ENCODE data around the gene CCM2. TPM values are rescaled to one million over a fixed set of nuclear protein-coding genes. Genes with fewer than 3 reads are reported as not detected.

Gene CCM2
- total RNA-seq, 2 experiments from 2014 or later = 70.1 to 80.1 TPM

DNA sequence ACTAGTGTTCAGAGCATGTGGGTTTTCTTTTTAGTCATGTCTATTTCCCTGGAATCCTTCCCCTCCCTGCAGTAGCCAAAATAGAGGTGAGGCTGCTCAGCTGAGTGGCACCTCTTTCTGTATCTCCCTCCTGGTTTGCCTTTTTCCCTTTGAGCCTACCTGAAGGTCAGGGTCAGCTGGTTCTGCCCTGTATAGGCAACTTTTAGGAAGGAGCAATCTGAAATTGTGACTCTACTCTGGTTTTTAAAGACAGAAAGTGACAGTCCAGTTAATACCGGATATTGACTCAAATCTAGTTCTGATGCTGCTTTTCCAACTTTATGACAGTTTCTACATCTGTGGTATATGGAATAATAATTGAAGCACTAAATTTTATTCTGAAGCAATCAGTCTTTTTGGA lies 26.0 kb downstream of the CCM2 start:
- intact Hi-C loops (cut with DNase I, micrococcal nuclease) = loop anchor here (2.0 kb wide), 2 partner anchors 25 to 45 kb away; partner anchors contain the start of gene CCM2 (in 2 of the 2)
- peaks cover 81% of the 10 kb centered on the region for H3K4me1 Mint-ChIP-seq
- DNase-seq = no peak
- peaks cover 62% of the 10 kb centered on the region for H3K36me3 Mint-ChIP-seq (ENCODE audit: low read depth)
- H3K4me3 Mint-ChIP-seq = no peak overlapping the region
- peak; percentile 19 for ATAC-seq
- CTCF ChIA-PET = interaction anchor here (0.7 to 1.5 kb wide), 5 partner anchors 8 to 110 kb away, joined by 3 to 5 read pairs (median 3); no protein-coding TSS in a partner anchor
- POLR2A ChIA-PET = interaction anchor here (0.7 kb wide), 1 partner anchor 46 kb away, joined by 3 read pairs; no protein-coding TSS in a partner anchor
- H3K9me3 Mint-ChIP-seq (ENCODE audit: low read depth) = peaks cover 3% of the 10 kb centered on the region
- H3K27me3 Mint-ChIP-seq = no peaks in the 10 kb centered on the region
- H3K27ac Mint-ChIP-seq = peak overlapping the region; percentile 48

DNA sequence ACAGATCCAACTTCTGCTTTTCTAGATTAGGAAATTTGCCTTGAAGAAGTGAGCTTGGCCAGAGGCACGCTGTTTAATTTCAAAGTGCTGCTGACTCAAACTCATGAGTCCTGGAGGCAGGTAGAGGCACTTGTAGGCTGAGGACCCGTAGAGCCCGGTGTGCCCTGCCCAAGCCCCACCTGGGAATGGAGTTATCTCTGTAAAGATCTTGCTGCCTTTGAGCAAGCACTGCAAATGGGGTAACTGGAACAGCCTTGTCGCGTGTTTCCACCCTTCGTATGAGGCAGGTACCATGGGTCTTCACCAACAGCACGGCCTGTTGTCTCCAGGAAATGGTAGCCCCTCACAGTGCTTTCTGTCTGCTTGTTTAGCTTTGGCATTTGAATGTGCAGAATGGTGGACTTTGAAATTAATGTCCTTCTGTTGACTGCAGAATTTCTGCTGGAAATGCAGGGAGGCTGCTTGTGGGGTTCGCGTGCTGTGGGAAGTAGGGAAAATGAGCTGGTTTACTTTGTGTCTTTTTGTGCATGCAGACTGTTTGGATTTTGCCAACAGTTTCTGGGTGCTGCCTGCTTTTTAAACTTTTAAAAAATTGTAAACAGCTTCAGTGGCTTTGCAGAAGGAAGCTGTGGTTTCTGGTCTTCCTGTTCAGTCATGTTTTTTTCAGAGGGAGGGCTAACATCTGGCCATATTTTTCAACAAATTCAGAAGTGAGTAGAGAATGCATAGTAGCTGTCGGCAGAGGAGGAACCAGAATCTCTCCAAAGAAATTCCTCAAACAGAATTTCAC lies 27.2 kb downstream of the CCM2 start:
- H3K27me3 Mint-ChIP-seq = no peaks in the 10 kb centered on the region

DNA sequence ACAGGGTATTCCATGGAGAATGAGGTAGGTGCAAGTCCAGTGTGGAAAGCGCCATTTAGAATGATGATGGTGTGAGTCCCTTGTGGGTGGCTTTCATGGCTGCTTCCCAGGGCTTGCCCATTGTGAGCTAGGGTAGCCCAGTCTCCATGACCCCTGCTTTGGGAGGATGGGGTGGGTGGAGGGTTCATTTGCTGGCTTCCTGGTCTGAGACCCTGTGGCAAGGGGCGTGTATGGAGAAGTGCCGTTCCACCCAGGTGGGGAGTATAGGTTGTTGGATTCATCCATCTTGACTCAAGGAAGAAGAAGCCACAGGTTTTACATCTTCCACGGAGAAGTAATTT lies 27.7 kb downstream of the CCM2 start:
- peaks cover 3% of the 10 kb centered on the region for H3K9me3 Mint-ChIP-seq (ENCODE audit: low read depth)
- no peak for ATAC-seq
- POLR2A ChIA-PET = interaction anchor here (1.1 to 2.9 kb wide), 3 partner anchors 26 to 47 kb away, joined by 3 to 16 read pairs (median 9); no protein-coding TSS in a partner anchor
- peaks cover 83% of the 10 kb centered on the region for H3K4me1 Mint-ChIP-seq
- H3K4me3 Mint-ChIP-seq = peak overlapping the region; percentile 74
- no peak for DNase-seq
- intact Hi-C loops (cut with DNase I, micrococcal nuclease) = loop anchor here (2.0 kb wide), 2 partner anchors 27 to 47 kb away; partner anchors contain the start of gene CCM2 (in 2 of the 2)
- peak overlapping the region; percentile 91 for H3K27ac Mint-ChIP-seq
- CTCF ChIA-PET = interaction anchor here (0.7 to 1.4 kb wide), 9 partner anchors 8 to 108 kb away, joined by 3 to 8 read pairs (median 3); partner anchors contain the start of gene CCM2
- H3K27me3 Mint-ChIP-seq = no peaks in the 10 kb centered on the region
- H3K36me3 Mint-ChIP-seq (ENCODE audit: low read depth) = peaks cover 68% of the 10 kb centered on the region

More for the DNA sequence above, 27.2 kb downstream of the CCM2 start:
- DNase-seq (peak; percentile 37), ATAC-seq (peak; percentile 26)
- ChIA-PET CTCF (interaction anchor here (0.7 to 1.5 kb wide), 13 partner anchors 9 to 109 kb away, joined by 3 to 8 read pairs (median 3); partner anchors contain the start of gene CCM2), POLR2A (interaction anchor here (0.6 to 2.9 kb wide), 4 partner anchors 26 to 111 kb away, joined by 3 to 16 read pairs (median 8); no protein-coding TSS in a partner anchor)
- H3K9me3 Mint-ChIP-seq (ENCODE audit: low read depth) = peaks cover 3% of the 10 kb centered on the region
- H3K4me1 Mint-ChIP-seq = peaks cover 78% of the 10 kb centered on the region
- intact Hi-C loops (cut with DNase I, micrococcal nuclease) = loop anchor here (2.0 kb wide), 2 partner anchors 26 to 46 kb away; partner anchors contain the start of gene CCM2 (in 2 of the 2)
- peak overlapping the region; percentile 91 for H3K27ac Mint-ChIP-seq
- peak overlapping the region; percentile 74 for H3K4me3 Mint-ChIP-seq
- peaks cover 65% of the 10 kb centered on the region for H3K36me3 Mint-ChIP-seq (ENCODE audit: low read depth)

DNA sequence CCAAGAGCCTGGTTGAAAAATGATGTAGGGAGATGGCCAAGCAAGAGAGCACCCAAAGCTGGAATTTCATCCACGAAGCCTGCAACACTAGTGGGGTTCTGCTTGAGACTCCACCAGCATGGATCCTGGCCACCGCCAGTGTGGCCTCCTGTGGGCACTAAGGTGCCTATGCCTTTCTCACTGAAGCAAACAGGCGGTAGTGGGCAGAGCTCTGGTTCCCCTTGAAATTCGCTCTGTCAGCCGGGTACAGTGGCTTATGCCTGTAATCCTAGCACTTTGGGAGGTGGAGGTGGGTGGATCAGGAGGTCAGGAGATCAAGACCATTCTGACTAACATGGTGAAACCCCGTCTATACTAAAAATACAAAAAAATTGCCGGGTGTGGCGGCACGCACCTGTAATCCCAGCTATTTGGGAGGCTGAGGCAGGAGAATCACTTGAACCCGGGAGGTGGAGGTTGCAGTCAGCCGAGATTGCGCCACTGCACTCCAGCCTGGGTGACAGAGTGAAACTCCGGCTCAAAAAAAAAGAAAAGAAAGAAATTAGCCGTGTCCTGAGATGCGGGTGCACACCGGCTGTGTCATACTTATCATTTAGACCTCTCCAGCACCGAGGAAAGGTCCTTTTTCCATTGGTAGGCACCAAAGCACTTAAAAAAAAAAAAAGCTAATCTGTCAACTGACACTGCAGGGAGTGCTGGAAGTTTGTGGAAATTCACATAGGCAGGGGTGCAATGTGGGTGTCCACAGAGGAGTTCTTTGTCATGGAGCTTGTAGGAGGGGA lies 28.3 kb downstream of the CCM2 start:
- Mint-ChIP-seq H3K36me3 (ENCODE audit: low read depth) (peaks cover 69% of the 10 kb centered on the region), H3K27ac (peak overlapping the region; percentile 91), H3K4me1 (peaks cover 85% of the 10 kb centered on the region), H3K4me3 (peak overlapping the region; percentile 74), H3K27me3 (no peaks in the 10 kb centered on the region), H3K9me3 (ENCODE audit: low read depth) (peaks cover 3% of the 10 kb centered on the region)
- DNase-seq (peak; percentile 45), ATAC-seq (peak; percentile 42)
- intact Hi-C loops (cut with DNase I, micrococcal nuclease) = no loop called here
- POLR2A ChIA-PET = interaction anchor here (0.6 to 2.9 kb wide), 3 partner anchors 27 to 515 kb away, joined by 3 to 16 read pairs (median 9); no protein-coding TSS in a partner anchor
- CTCF ChIA-PET = interaction anchor here (0.7 to 1.4 kb wide), 9 partner anchors 8 to 108 kb away, joined by 3 to 8 read pairs (median 4); partner anchors contain the start of gene CCM2

DNA sequence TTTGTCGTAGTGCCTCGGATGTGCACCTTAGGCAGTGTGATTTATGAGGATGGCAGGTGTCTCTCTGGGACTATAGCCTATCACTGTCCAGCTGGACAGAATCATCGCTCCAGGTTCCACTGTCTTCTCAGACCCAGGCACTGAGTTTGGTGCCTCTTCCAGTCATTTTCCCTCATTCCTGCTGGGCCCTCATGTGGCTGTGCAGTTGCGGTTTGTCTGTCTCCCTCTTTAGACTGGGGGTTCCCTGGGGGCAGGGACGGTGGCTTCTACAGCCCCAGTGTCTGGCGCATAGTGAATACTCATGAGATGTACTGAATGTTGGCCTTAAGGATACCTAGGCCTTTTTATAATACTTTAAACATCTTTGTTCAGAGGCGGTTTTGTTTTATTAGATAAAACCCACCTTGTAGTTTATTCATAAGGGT lies 28.9 kb downstream of the CCM2 start:
- H3K4me3 Mint-ChIP-seq = peak overlapping the region; percentile 74
- peak overlapping the region; percentile 91 for H3K27ac Mint-ChIP-seq
- POLR2A ChIA-PET = interaction anchor here (0.6 to 2.9 kb wide), 4 partner anchors 25 to 515 kb away, joined by 3 to 16 read pairs (median 6); no protein-coding TSS in a partner anchor
- H3K4me1 Mint-ChIP-seq = peaks cover 87% of the 10 kb centered on the region
- peak; percentile 10 for ATAC-seq
- no peaks in the 10 kb centered on the region for H3K27me3 Mint-ChIP-seq
- no peak for DNase-seq
- CTCF ChIA-PET = interaction anchor here (1.0 to 1.5 kb wide), 3 partner anchors 28 to 56 kb away, joined by 4 to 5 read pairs (median 5); no protein-coding TSS in a partner anchor
- H3K9me3 Mint-ChIP-seq (ENCODE audit: low read depth) = peaks cover 3% of the 10 kb centered on the region
- intact Hi-C loops (cut with DNase I, micrococcal nuclease) = no loop called here
- H3K36me3 Mint-ChIP-seq (ENCODE audit: low read depth) = peaks cover 65% of the 10 kb centered on the region

DNA sequence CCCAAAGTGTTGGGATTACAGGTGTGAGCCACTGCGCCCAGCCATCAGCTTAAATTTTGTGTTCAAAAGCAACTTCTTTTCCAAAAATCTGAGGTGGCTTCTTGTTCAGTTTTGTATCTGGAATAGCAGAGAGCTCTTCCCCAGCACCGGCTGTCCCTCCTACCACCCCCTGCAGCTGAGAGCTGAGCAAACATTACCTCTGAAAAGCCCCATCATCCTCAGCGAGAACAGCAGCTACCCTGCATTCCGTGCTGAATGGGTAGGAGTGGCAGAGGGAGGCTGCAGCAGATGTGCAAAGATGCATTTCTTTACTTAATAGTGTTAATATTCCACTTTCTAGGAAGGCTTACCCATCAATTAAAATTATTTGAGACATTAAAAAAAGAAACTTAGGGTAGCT lies 31.8 kb downstream of the CCM2 start:
- Mint-ChIP-seq H3K27me3 (no peaks in the 10 kb centered on the region), H3K36me3 (ENCODE audit: low read depth) (peaks cover 43% of the 10 kb centered on the region), H3K9me3 (ENCODE audit: low read depth) (no peaks in the 10 kb centered on the region), H3K27ac (peak overlapping the region; percentile 70), H3K4me1 (peaks cover 81% of the 10 kb centered on the region), H3K4me3 (no peak overlapping the region)
- ChIA-PET POLR2A (interaction anchor here (1.5 kb wide), 1 partner anchor 31 kb away, joined by 4 read pairs; no protein-coding TSS in a partner anchor), CTCF (interaction anchor here (1.0 to 1.3 kb wide), 4 partner anchors 10 to 174 kb away, joined by 3 to 6 read pairs (median 4); partner anchors contain the start of gene MYO1G)
- ATAC-seq = no peak
- intact Hi-C loops (cut with DNase I, micrococcal nuclease) = loop anchor here in 1 of 2 experiments (10.0 kb wide), 1 partner anchor 537 kb away; the partner anchor contains the start of gene NUDCD3
- peak; percentile 28 for DNase-seq

DNA sequence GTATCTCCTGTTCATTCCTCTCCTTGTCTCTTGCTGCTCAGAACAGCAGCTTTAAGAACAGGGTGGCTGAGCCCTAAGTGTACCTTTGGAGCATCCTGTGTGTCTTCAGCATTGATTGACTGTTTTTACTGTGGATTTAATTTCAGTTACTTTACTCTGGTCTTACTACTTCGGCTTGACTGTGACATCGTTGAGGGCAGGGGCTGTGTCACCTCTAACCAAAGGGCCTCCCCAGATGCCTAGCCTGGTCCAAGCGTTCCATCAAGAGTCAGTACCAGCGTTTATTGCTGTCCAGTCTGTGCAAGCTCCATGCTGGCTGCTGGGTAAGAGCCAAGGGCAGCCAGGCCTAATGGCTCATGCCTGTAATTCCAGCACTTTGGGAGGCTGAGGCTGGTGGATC lies 32.4 kb downstream of the CCM2 start:
- H3K4me1 Mint-ChIP-seq = peaks cover 80% of the 10 kb centered on the region
- peaks cover 39% of the 10 kb centered on the region for H3K36me3 Mint-ChIP-seq (ENCODE audit: low read depth)
- ATAC-seq = no peak
- H3K27me3 Mint-ChIP-seq = no peaks in the 10 kb centered on the region
- H3K27ac Mint-ChIP-seq = peak overlapping the region; percentile 70
- ChIA-PET POLR2A (interaction anchor here (0.6 to 1.5 kb wide), 2 partner anchors 31 to 38 kb away, joined by 4 to 9 read pairs; no protein-coding TSS in a partner anchor), CTCF (interaction anchor here (0.7 to 1.3 kb wide), 3 partner anchors 17 to 175 kb away, joined by 3 to 6 read pairs (median 3); no protein-coding TSS in a partner anchor)
- intact Hi-C loops (cut with DNase I, micrococcal nuclease) = loop anchor here in 1 of 2 experiments (10.0 kb wide), 1 partner anchor 538 kb away; the partner anchor contains the start of gene NUDCD3
- no peaks in the 10 kb centered on the region for H3K9me3 Mint-ChIP-seq (ENCODE audit: low read depth)
- DNase-seq = no peak
- H3K4me3 Mint-ChIP-seq = no peak overlapping the region

DNA sequence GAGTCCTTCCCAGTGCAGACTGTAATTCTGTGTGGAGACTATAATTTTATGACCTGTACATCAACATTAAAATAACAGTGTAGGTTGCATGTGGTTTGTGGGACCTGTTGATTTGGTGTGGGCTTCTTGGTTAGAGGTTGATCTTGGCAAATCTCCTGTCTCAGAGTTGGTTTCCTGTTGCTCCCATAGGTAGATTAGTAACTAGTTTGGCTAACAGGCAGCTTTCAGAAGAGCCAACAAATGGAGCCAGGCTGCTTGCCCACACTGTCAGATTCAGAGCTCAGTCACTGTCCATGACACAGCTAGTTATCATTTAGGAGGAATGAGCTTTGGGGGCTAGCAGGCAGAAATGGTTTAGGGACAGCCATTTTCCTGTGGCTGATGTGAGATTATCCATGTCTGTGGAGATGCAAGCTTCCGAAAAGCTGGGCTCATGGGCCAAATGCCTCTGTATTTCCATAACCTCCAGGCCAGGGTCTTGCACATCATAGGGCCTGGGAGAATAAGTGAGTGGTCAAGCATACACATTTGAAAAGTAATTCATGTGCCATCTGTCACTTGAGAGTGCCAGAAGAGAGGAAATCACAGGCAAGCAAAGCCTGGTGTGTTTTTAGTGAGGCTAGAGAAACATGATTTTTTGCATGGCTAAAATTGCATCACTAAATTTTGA lies 33.4 kb downstream of the CCM2 start:
- Mint-ChIP-seq H3K27me3 (no peaks in the 10 kb centered on the region), H3K4me3 (peak overlapping the region; percentile 9), H3K9me3 (ENCODE audit: low read depth) (no peaks in the 10 kb centered on the region), H3K27ac (peak overlapping the region; percentile 79), H3K4me1 (peaks cover 80% of the 10 kb centered on the region), H3K36me3 (ENCODE audit: low read depth) (peaks cover 33% of the 10 kb centered on the region)
- ATAC-seq (peak; percentile 21), DNase-seq (no peak)
- intact Hi-C loops (cut with DNase I, micrococcal nuclease) = loop anchor here in 1 of 2 experiments (10.0 kb wide), 1 partner anchor 539 kb away; the partner anchor contains the start of gene NUDCD3
- ChIA-PET POLR2A (interaction anchor here (1.3 kb wide), 1 partner anchor 32 kb away, joined by 4 read pairs; no protein-coding TSS in a partner anchor), CTCF (interaction anchor here (0.6 to 2.0 kb wide), 5 partner anchors 19 to 235 kb away, joined by 3 to 5 read pairs (median 3); no protein-coding TSS in a partner anchor)

DNA sequence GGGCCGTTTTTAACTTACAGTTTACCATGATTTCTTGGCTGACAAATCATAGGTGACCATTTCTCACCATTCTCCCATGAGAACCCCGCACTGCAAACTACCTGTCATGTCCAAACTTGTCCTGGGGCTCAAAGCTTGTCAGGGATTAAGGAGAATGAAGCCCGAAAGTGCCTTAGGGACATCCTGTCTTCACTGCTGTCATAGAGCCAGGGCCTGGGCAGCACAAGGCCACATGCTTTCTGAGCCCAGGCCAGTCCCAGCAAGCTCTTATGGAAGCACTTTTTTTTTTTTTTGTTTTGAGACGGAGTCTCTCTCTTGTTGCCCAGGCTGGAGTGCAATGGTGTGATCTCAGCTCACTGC lies 33.9 kb downstream of the CCM2 start:
- intact Hi-C loops (cut with DNase I, micrococcal nuclease) = loop anchor here in 1 of 2 experiments (10.0 kb wide), 1 partner anchor 539 kb away; the partner anchor contains the start of gene NUDCD3
- POLR2A ChIA-PET = interaction anchor here (1.3 kb wide), 1 partner anchor 32 kb away, joined by 4 read pairs; no protein-coding TSS in a partner anchor
- no peak overlapping the region for H3K4me3 Mint-ChIP-seq

More for the DNA sequence above, 33.9 kb downstream of the CCM2 start:
- DNase-seq (no peak), ATAC-seq (no peak)
- no peaks in the 10 kb centered on the region for H3K27me3 Mint-ChIP-seq
- peaks cover 33% of the 10 kb centered on the region for H3K36me3 Mint-ChIP-seq (ENCODE audit: low read depth)
- no peaks in the 10 kb centered on the region for H3K9me3 Mint-ChIP-seq (ENCODE audit: low read depth)
- CTCF ChIA-PET = interaction anchor here (0.6 to 2.0 kb wide), 4 partner anchors 19 to 236 kb away, joined by 3 to 5 read pairs (median 3); no protein-coding TSS in a partner anchor
- H3K27ac Mint-ChIP-seq = peak overlapping the region; percentile 79
- H3K4me1 Mint-ChIP-seq = peaks cover 80% of the 10 kb centered on the region

Measured in activated CD4-positive, alpha-beta T cell treated with anti-CD3 and anti-CD28 coated beads for 36 hours (primary cell).